Measurements from ENCODE around the gene SOX18.

SOX18 gene

DNA sequence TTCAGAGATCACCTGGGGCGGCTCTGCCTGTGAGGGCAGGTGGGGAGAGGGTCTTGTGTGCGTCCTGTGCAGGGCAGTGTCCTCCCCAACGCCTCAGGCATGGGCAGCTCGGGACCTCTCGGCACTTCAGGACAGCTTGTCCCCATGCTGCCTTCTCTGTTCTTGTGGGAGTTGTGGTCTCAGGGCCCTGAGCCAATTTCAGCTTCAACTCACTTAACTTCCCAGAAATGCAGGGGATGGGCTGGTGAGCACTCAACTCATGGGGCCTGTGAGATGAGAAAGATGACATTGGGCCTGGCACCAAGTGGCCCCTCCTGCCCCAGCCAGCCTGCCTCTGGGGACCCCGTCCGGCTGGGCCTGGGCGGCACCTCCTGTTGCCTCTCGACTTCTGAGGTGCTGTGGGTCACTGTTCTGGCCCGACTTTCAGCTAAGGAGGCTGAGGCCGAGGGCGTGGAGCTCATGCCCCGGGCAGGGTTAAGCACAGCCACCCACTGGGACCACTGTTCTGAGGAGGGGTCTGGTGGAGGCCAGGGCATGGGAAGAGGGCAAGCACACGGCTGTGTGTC, 23.1 kb upstream of the SOX18 start:
- TF ChIP-seq, protein P1, sequence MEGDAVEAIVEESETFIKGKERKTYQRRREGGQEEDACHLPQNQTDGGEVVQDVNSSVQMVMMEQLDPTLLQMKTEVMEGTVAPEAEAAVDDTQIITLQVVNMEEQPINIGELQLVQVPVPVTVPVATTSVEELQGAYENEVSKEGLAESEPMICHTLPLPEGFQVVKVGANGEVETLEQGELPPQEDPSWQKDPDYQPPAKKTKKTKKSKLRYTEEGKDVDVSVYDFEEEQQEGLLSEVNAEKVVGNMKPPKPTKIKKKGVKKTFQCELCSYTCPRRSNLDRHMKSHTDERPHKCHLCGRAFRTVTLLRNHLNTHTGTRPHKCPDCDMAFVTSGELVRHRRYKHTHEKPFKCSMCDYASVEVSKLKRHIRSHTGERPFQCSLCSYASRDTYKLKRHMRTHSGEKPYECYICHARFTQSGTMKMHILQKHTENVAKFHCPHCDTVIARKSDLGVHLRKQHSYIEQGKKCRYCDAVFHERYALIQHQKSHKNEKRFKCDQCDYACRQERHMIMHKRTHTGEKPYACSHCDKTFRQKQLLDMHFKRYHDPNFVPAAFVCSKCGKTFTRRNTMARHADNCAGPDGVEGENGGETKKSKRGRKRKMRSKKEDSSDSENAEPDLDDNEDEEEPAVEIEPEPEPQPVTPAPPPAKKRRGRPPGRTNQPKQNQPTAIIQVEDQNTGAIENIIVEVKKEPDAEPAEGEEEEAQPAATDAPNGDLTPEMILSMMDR (conservative IDR thresholded peaks at IDR 0.05; ENCODE audit: control insufficient read depth, insufficient read depth, low read depth, low read length) = no peak
- no peak overlapping the region for H3K4me3 ChIP-seq (ENCODE audit: control insufficient read depth, low read depth, low read length)
- DNase-seq (ENCODE audit: low read depth) = no peak

DNA sequence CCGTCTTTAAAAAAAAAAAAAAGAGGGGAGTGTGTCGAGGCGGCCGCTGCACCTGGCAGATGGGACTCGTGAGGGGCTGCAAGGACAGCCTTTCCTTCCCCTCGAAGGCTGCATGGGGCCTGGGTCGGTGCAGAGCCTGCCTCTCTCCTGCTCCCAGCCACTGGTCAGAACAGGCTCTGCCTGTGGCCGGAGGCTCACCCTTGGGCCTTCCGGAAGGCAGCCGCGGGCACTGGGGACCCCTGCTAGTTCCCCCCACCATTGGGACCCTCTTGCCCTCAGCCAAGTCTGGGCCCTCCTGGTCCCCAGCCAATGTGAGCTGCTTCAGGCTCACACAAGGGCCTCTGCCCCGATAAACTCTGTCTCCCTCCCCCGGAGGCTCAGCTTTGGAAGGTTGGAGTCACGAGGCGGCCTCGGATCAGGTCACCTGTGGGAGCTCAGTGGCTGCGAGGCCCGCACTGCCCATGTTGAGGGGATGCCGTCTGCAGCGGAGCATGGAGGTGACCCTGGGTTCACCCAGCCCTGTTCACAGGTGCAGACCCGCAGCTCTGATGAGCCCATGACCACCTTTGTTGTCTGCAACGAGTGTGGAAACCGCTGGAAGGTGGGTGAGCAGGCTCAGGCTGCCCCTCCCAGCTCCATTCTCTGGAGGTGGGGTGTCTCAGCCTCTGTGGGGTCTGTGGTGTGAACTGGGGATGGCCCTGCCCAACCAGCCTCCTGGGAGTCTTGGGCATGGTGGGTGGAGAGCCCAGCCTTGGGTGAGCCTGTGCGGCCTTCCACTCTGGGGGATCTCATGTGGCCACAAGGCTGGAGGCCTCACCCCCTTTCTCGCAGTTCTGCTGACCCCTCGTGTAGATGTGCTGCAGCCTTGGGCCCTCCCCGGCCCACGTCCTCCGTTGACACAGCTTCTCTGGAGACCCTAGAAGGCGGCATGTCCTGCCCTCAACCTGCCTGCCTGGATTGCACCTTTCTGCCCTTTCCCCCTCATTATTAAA, 22.2 kb upstream of the SOX18 start:
- TF ChIP-seq, protein P1 (conservative IDR thresholded peaks at IDR 0.05; ENCODE audit: control insufficient read depth, insufficient read depth, low read depth, low read length) = no peak
- H3K4me3 ChIP-seq (ENCODE audit: control insufficient read depth, low read depth, low read length) = no peak overlapping the region
- DNase-seq (ENCODE audit: low read depth) = no peak

DNA sequence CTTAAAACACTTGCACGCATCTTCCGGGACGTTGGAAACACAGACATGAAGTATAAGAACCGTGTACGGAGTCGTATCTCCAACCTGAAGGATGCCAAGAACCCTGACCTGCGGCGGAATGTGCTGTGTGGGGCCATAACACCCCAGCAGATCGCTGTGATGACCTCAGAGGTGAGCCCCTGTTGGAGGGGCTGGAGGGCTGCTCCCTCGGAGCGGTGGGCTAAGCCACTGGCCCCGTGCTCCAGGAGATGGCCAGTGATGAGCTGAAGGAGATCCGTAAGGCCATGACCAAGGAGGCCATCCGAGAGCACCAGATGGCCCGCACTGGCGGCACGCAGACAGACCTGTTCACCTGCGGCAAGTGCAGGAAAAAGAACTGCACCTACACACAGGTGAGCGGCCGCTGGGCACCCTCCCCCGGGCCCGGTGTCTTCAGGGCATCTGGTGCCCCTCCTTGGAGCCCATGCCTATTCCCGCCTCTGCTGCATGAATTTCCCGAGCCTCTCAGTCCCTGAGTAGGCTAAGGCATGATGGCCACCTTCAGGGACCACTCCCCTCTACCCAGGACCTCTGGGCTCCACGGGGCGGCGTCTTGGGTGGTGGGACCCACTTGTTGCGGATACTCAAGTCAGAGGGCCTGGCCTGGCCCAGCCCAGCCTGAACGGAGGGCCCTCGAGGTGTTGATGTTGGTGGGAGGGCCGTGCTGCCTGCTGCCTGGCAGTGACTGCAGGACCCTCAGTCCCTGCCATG, 21.0 kb upstream of the SOX18 start:
- TF ChIP-seq, protein P1 (conservative IDR thresholded peaks at IDR 0.05; ENCODE audit: control insufficient read depth, insufficient read depth, low read depth, low read length) = no peak
- no peak overlapping the region for H3K4me3 ChIP-seq (ENCODE audit: control insufficient read depth, low read depth, low read length)
- no peak for DNase-seq (ENCODE audit: low read depth)

DNA sequence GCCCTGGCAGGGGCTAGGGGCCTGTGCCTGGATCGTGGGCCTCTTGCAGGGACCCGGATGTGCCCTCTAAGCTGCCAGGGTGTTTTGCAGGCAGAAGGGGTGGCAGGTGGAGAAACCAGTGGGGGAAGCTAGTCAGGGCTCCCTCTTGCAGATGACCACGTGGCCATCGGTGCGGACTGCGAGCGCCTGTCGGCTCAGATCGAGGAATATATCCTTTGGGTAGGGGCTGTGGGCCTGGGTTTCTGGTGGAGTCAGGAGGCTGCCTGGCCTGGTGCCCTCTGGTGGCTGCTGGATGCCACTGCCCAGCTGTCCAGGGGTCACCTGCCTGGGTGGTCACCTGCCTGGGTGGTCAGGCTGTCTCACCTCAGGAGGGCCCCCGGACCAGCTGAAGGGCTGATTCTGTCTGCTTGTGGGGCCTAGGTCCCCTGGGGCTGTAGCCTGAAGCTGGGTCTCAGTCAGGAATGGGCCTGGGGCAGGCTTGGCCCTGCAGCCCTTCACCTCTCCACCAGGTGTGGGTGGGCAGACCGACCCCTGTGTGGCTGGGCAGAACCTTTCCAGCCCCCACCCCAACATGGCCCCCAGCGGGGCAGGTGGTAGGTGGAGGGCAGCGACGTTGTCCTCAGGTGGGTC, 20.3 kb upstream of the SOX18 start:
- H3K4me3 ChIP-seq (ENCODE audit: control insufficient read depth, low read depth, low read length) = no peak overlapping the region
- TF ChIP-seq, protein P1 (conservative IDR thresholded peaks at IDR 0.05; ENCODE audit: control insufficient read depth, insufficient read depth, low read depth, low read length) = peak; percentile 55
- no peak for DNase-seq (ENCODE audit: low read depth)

DNA sequence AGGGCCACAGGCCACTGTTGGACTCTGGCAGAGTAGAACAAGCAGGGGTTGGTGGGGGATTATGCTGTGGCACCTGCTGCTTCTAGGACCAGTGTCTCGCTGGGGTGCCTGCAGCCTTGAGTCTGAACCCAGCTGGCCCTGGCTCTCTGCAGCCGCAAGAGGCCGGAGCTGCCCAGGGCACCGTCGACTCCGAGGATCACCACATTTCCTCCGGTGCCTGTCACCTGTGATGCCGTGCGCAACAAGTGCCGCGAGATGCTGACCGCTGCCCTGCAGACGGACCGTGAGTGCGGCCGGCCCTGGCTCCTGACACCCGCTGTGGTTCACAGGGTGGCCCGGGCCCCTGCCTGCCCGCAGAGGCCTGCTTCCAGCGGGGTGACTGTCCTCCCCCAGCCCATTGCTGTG, 19.8 kb upstream of the SOX18 start:
- H3K4me3 ChIP-seq (ENCODE audit: control insufficient read depth, low read depth, low read length) = no peak overlapping the region
- DNase-seq (ENCODE audit: low read depth) = no peak
- TF ChIP-seq, protein P1 (conservative IDR thresholded peaks at IDR 0.05; ENCODE audit: control insufficient read depth, insufficient read depth, low read depth, low read length) = no peak
